Activated naive CD4-positive, alpha-beta T cell treated with Interleukin-2 at 50 U/mL for 16 hours (primary cell): ENCODE data around the gene MED1.
"Not testable (repeated sequence)": the region's sequence is repeated elsewhere in the genome, so short reads cannot be mapped to it uniquely, and the experiment has no call there.

Source experiments
- DNase-seq: peaks from one replicate; pipeline ENCODE4 v3.0.0-alpha.2; 2020

Gene MED1, protein sequence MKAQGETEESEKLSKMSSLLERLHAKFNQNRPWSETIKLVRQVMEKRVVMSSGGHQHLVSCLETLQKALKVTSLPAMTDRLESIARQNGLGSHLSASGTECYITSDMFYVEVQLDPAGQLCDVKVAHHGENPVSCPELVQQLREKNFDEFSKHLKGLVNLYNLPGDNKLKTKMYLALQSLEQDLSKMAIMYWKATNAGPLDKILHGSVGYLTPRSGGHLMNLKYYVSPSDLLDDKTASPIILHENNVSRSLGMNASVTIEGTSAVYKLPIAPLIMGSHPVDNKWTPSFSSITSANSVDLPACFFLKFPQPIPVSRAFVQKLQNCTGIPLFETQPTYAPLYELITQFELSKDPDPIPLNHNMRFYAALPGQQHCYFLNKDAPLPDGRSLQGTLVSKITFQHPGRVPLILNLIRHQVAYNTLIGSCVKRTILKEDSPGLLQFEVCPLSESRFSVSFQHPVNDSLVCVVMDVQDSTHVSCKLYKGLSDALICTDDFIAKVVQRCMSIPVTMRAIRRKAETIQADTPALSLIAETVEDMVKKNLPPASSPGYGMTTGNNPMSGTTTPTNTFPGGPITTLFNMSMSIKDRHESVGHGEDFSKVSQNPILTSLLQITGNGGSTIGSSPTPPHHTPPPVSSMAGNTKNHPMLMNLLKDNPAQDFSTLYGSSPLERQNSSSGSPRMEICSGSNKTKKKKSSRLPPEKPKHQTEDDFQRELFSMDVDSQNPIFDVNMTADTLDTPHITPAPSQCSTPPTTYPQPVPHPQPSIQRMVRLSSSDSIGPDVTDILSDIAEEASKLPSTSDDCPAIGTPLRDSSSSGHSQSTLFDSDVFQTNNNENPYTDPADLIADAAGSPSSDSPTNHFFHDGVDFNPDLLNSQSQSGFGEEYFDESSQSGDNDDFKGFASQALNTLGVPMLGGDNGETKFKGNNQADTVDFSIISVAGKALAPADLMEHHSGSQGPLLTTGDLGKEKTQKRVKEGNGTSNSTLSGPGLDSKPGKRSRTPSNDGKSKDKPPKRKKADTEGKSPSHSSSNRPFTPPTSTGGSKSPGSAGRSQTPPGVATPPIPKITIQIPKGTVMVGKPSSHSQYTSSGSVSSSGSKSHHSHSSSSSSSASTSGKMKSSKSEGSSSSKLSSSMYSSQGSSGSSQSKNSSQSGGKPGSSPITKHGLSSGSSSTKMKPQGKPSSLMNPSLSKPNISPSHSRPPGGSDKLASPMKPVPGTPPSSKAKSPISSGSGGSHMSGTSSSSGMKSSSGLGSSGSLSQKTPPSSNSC (N-terminal part only)

DNA sequence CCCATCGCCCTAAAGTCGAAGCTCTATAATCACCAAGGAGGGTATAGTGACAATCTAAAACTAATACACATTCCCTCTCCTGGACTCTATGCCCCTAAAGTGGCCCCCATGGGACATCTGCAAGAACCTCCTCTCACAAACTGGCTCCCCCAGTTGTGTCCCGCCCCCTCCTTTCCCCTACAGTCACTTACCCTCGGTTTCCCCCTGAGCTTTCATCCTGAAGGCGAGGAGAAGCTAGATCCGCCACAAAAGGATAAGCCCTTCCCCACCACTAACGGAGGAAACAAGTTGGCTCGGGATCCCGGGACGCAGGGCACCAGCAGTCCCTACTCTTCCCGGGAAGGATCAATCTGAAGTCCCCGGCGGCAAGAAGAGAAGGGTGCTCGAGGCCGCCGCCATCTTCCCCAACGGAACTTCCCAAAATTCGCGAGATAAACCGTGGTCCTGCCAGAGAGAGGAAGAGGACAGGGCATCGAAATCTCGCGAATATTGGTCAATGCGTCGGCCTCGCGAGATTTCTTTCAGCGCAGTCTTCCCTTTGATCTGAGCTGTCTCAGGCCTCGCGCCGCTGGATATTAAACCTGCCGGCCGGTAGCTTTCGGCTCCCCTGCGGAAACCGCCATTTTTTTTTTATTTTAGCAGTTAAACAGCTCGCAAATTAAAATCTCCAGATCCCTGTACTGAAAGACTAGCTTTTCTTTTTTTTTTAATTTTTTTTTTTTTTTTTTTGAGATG, at the start of gene MED1:
TSS of gene MED1 (minus strand) at position 417 of the 735 bp plus-strand sequence. CDS start at position 216, 201 bp downstream.
- peak; percentile 91 for DNase-seq

DNA sequence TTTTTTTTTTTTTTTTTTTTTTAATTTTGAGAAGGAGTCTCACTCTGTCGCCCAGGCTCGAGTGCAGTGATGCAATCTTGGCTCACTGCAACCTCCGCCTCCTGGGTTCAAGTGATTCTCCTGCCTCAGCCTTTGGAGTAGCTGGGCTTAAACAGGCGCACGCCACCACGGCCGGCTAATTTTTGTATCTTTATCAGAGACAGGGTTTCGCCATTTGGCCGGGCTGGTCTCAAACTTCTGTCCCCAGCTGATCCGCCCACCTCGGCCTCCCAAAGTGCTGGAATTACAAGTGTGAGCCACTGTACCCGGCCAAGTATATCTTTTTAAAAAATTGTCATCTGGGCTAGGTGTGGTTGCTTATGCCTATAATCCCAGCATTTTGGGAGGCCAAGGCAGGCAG, 45.9 kb upstream of the MED1 start:
- not testable (repeated sequence) for DNase-seq

DNA sequence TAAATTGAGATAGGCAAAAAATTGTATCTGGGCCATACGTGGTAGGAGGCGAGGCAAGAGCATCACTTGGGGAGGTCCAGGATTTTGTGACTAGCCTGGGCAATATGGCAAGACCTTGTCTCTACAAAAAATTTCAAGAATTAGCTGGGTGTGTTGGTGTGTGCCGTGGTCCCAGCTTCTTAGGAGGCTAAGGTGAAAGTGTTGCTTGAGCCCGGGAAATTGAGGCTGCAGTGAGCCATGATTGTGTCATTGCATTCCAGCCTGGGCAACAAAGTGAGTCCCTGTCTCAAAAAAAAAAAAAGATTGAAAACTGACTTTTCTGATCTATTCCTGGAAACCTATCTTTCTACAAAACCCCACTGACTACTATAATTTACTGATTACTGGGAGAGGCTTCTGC, 36.9 kb upstream of the MED1 start:
- DNase-seq, result no peak

DNA sequence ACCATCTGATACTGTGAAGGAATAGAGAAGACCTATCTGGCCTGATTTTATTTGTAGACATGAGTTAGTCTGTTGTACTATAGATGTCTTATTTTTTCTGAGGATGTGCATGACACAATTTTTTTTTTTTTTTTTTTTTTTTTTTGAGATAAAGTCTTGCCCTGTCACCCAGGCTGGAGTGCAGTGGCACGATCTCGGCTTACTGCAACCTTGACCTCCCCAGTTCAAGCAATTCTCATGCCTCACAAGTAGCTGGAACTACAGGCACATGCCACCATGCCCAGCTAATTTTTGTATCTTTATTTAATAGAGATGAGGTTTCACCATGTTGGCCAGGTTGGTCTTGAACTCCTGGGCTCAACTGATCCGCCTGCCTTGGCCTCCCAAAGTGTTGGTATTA, 36.4 kb upstream of the MED1 start:
- DNase-seq, result not testable (repeated sequence)

DNA sequence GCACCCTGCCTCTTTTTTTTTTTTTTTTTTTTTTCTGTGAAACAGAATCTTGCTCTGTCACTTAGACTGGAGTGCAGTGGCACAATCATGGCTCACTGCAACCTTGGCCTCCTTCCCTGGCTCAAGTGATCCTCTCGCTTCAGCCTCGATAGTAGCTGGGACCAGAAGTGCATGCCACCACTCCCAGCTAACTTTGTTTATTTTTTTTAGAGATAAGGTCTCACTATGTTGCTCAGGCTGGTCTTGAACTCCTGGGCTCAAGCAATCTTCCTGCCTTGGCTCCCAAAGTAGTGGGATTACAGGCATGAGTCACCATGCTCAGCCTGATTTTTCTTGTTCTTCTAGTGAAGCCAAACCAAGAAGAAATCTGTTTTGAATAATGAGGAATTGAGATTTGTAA, 35.2 kb upstream of the MED1 start:
- no peak for DNase-seq

DNA sequence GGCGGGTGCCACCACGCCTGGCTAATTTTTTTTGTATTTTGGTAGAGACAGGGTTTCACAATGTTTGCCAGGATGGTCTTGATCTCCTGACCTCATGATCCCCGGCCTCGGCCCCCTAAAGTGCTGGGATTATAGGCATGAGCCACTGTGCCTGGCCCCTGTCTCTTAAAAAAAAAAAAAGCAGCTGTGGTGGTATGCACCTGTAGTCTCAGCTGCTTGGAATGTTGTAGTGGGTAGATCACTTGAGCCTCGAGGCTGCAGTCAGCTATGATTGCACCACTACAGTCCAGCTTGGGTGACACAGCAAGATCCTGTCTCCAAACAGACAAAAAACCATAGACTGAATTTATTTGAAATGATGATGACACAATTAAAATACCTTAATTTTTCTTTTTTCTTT, 34.5 kb upstream of the MED1 start:
- no peak for DNase-seq

DNA sequence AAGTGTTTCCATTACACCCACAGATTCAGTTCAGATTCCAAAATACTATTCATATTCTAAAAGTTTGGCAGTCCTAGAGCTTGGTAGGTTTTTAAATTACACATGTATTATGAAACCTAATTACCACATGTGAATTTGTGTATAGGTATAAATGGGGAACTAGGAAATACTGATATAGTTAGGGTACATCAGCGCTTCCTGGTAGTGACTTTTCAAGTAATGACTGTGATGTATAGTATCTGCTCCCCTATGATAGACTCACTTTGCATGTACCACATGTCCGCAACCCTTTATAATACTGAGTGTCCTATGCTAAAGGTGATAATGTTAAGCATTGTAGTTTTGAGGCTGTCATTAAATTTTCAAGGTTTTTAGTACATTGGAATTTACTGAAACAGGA, 33.1 kb upstream of the MED1 start:
- DNase-seq, result no peak

DNA sequence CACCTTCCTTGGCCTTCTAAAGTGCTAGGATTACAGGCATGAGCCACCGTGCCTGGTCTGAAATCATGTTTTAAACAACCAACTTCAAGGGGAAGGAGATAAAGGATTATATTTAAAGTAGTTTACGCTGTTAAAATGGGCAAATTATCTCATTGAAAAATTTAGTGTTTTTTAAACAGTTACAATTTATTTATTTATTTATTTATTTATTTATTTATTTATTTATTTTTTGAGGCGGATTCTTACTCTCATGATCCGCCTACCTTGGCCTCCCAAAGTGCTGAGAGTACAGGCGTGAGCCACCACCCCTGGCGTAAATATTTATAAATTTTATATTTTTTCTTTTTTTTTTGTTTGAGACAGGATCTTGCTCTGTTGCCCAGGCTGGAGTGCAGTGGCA, 32.4 kb upstream of the MED1 start:
- DNase-seq, result no peak

DNA sequence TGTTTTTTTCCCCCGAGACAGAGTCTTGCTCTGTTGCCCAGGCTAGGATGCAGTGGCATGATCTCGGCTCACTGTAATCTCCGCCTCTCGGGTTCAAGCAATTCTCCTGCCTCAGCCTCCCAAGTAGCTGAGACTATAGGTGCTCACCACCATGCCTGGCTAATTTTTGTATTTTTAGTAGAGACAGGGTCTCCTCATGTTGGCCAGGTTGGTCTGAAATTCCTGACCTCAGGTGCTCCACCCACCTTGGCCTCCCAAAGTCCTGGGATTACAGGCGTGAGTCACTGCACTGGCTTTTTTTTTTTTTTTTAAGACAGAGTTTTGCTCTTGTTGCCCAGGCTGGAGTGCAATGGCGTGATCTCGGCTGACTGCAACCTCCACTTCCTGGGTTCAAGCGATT, 28.6 kb upstream of the MED1 start:
- not testable (repeated sequence) for DNase-seq

DNA sequence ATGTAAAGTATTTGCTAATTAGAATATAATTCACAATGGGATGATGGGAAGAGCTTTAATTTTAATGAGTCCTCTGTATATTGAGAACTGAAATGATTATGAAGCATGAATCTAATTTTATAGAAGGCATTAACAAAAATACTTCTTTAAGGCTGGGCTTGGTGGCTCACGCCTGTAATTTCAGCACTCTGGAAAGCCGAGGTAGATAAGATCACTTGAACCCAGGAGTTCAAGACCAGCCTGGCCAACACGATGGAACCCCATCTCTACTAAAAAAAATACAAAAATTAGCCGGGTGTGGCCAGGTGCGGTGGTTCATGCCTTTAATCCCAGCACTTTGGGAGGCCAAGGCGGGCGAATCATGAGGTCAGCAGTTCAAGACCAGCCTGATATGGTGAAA, 22.2 kb upstream of the MED1 start:
- no peak for DNase-seq

DNA sequence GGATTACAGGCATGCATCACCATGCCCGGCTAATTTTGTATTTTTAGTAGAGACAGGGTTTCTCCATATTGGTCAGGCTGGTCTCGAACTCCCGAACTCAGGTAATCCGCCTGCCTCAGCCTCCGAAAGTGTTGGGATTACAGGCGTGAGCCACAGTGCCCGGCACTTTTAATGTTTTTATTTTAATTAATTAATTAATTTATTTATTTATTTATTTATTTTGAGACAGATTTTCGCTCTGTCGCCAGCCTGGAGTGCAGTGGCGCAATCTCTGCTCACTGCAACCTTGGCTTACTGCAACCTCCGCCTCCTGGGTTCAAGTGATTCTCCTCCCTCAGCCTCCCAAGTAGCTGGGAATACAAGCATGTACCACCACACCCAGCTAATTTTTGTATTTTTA, 17.5 kb upstream of the MED1 start:
- not testable (repeated sequence) for DNase-seq

DNA sequence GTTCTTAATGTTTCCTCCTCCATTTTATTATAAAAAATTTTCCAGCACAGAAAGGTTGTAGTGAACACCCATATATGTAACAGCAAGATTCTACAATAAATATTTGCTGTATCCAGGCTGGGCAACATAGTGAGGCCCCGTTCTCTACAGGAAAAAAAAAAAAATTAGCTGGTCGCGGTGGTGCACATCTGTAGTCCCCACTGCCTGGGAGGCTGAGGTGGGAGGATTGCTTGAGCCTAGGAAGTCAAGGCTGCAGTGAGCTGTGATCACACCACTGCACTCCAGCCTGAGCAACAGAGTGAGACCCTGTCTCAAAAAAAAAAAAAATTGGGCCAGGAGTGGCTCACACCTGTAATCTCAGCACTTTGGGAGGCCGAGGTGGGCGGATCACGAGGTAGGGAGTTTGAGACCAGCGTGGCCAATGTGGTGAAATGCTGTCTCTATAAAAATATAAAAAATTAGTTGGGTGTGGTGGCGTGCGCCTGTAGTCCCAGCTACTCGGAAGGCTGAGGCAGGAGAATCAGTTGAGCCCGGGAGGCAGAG, 13.6 kb upstream of the MED1 start:
- not testable (repeated sequence) for DNase-seq

DNA sequence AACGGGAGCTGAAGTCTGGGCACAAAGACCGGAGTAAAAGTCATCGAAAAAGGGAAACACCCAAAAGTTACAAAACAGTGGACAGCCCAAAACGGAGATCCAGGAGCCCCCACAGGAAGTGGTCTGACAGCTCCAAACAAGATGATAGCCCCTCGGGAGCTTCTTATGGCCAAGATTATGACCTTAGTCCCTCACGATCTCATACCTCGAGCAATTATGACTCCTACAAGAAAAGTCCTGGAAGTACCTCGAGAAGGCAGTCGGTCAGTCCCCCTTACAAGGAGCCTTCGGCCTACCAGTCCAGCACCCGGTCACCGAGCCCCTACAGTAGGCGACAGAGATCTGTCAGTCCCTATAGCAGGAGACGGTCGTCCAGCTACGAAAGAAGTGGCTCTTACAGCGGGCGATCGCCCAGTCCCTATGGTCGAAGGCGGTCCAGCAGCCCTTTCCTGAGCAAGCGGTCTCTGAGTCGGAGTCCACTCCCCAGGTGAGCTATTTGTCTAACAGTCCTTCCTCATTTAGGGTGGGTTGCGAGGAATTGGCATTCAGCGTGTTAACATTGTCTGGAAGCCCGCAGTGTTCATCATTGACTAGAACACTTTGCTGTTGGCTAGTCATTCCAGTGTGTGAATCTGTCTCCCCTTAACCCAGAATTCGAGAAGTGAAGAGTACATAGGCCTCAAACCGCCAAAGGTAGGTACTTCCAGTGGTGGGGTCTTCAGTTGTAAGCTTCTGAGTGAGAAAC, 11.7 kb upstream of the MED1 start:
- no peak for DNase-seq

DNA sequence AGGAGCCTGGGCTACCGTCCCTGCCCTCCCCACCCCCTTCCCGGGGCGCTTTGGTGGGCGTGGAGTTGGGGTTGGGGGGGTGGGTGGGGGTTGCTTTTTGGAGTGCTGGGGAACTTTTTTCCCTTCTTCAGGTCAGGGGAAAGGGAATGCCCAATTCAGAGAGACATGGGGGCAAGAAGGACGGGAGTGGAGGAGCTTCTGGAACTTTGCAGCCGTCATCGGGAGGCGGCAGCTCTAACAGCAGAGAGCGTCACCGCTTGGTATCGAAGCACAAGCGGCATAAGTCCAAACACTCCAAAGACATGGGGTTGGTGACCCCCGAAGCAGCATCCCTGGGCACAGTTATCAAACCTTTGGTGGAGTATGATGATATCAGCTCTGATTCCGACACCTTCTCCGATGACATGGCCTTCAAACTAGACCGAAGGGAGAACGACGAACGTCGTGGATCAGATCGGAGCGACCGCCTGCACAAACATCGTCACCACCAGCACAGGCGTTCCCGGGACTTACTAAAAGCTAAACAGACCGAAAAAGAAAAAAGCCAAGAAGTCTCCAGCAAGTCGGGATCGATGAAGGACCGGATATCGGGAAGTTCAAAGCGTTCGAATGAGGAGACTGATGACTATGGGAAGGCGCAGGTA, 11.0 kb upstream of the MED1 start:
- peak; percentile 29 for DNase-seq

DNA sequence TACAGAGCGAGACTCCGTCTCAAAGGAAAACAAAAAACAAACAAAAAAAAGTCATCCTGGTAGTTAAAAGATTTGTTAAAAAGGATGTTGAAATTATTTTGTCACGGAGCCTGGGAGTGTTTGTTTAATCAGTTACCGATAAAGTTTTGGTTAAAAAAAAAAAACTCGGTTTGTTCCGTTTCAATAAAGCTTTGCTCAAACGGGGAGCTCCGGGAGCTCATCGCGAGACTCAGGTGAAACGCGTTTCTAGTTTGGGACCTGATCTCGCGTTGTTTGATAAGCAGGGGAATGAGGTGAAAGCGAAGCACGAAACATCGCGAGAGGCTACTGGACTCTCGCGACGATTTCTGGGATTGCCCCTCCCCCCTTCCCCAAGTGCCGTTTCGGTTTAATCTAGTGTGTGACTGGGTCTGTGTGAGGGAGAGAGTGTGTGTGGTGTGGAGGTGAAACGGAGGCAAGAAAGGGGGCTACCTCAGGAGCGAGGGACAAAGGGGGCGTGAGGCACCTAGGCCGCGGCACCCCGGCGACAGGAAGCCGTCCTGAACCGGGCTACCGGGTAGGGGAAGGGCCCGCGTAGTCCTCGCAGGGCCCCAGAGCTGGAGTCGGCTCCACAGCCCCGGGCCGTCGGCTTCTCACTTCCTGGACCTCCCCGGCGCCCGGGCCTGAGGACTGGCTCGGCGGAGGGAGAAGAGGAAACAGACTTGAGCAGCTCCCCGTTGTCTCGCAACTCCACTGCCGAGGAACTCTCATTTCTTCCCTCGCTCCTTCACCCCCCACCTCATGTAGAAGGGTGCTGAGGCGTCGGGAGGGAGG, 10.3 kb upstream of the MED1 start, which contains the start of gene CDK12:
TSS of gene CDK12 (plus strand) at position 374 of the 813 bp plus-strand sequence. CDS start 586 bp downstream, outside the sequence.
- DNase-seq, result peak; percentile 94

DNA sequence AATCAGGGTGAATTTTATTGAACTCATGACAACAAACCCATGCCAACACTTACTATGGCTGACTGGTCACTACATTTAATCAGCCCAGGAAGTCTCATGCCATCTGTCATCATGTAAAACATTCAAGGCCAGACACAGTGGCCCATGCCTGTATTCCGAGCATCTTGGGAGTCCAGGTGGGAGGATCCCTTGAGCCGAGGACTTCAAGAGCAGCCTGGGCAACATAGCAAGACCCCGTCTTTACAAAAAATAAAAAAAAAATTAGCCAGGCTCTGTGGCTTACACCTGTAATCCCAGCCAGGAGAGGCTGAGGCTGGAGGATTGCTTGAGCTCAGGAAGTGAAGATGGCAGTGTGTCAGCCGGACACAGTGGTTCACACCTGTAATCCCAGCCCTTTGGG, 4.9 kb upstream of the MED1 start:
- DNase-seq, result no peak

DNA sequence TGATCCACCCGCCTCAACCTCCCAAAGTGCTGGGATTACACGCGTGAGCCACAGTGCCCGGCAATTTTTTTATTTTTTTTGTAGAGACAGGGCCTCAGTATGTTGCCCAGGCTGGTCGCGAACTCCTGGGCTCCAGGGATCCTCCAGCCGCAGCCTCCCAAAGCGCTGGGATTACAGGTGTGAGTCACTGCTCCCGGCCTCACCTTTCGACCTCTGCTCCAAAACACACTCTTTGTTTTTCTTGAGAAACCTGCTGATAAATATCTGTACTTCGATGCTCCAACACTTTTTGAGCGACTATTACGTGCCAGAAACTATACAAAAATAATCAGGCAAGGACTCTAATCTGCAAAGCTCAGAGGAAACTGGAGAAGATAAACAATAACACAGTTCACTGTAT, 1.0 kb downstream of the MED1 start:
- no peak for DNase-seq

DNA sequence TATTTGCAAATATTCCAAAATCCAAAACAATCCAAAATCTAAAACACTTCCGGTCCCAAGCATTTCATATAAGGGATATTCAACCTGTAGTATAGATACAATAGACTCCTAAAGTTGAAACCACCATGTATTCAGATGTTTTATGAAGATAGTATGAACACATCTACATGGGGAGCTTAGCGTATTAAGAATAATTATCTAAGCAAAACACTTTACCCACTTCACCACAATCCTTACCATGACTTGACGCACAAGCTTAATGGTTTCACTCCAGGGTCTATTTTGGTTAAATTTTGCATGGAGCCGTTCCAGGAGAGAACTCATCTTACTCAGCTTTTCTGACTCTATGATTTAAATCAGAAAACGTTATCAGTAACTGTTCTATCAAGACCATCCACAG, 3.5 kb downstream of the MED1 start:
- DNase-seq, result no peak

DNA sequence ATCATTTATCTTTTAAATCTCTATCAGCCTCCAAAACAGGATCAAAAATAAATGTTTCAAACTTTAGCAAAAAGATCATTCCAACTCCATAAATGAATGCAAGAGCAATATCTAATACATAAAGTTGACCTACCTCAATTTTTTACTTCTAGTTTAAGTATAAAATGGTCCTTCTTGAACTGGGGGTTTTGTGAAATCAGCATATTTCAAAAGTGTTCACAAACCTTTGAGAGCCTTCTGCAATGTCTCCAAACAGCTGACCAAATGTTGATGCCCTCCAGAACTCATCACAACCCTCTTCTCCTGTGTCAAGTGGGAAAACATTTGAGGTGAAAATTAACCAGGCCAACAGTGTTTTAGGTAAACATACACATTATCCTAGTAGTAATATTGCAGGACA, 7.7 kb downstream of the MED1 start:
- no peak for DNase-seq

DNA sequence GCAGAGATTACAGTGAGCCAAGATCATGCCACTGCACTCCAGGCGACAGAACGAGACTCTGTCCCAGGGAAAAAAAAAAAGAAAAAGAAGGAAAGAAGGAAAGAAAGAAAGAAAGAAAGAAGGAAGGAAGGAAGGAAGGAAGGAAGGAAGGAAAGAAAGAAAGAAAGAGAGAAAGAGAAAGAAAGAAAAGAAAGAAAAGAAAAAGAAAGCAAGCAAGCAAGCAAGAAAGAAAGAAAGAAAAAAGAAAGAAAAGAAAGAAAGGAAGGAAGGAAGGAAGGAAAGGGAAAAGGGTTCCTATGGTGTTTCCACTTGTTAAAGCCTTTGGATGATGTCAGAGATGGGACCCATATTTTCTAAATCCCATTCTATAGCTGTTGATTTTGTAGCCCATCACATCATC, 11.2 kb downstream of the MED1 start:
- DNase-seq, result not testable (repeated sequence)
